Small intestine (tissue), 7 donors: ENCODE results near the gene BUB1. TPM values are rescaled to one million over a fixed set of nuclear protein-coding genes. Genes with fewer than 3 reads are reported as not detected.
"Not testable (repeated sequence)": the region's sequence is repeated elsewhere in the genome, so short reads cannot be mapped to it uniquely, and the experiment has no call there.

Experiments used
- DNase-seq, 2 donors: peaks; one replicate each; pipeline versions ENCODE4 v3.0.0 to v3.0.0-alpha.2; 2013
- FAIRE-seq: peaks from 2 replicates; lab custom pipeline; 2012; peaks lifted over from hg19 to GRCh38; lab: Jason Lieb, UNC
- H3K27ac ChIP-seq, 3 donors: one replicate each; pipeline ENCODE4 v1.5.1; 2013; ENCODE audit warnings: low read length in 2 of 3, mild to moderate bottlenecking in 2 of 3, control low read depth in 1 of 3, inconsistent platforms in 1 of 3, low read depth in 1 of 3, moderate library complexity in 1 of 3
- H3K27me3 ChIP-seq, 3 donors: one replicate each; pipeline ENCODE4 v1.6.1; 2013; ENCODE audit warnings: low read length in 3 of 3, inconsistent platforms in 1 of 3; ENCODE audit not compliant: control insufficient read depth in 3 of 3, insufficient read depth in 3 of 3
- H3K36me3 ChIP-seq, 3 donors: one replicate each; pipeline ENCODE4 v1.6.1; 2013; ENCODE audit warnings: low read length in 3 of 3, inconsistent platforms in 1 of 3, low read depth in 1 of 3, mild to moderate bottlenecking in 1 of 3, moderate library complexity in 1 of 3; ENCODE audit not compliant: control insufficient read depth in 3 of 3, insufficient read depth in 2 of 3
- H3K4me1 ChIP-seq, 3 donors: one replicate each; pipeline ENCODE4 v1.6.1; 2013; ENCODE audit warnings: low read length in 2 of 3, inconsistent platforms in 1 of 3, low read depth in 1 of 3, mild to moderate bottlenecking in 1 of 3, moderate library complexity in 1 of 3; ENCODE audit not compliant: control insufficient read depth in 3 of 3, insufficient read depth in 2 of 3
- H3K4me3 ChIP-seq, 3 donors: one replicate each; pipeline ENCODE4 v1.5.1; 2013; ENCODE audit warnings: low read length in 3 of 3, control low read depth in 1 of 3, inconsistent platforms in 1 of 3, low read depth in 1 of 3, mild to moderate bottlenecking in 1 of 3, moderate library complexity in 1 of 3
- H3K9me3 ChIP-seq, 2 donors: one replicate each; pipeline ENCODE4 v1.6.1; 2013; ENCODE audit warnings: low read depth in 1 of 2, low read length in 1 of 2; ENCODE audit not compliant: control insufficient read depth in 2 of 2, insufficient read depth in 1 of 2
- WGBS, 3 donors: extraction: QIAGEN DNeasy Blood & Tissue Kit; methylation state at CpG; one replicate each; pipeline ENCODE4 v1.1.7; 2013; 5-methylcytosine and 5-hydroxymethylcytosine counted together
- polyA plus RNA-seq, 4 donors: library from polyadenylated mRNA; stranded (reverse) in 3 of 4; unstranded in 1 of 4; fragments of 200-250 nt in 3 of 4; fragments of 120-200 nt in 1 of 4; gene quantifications; one replicate each; pipeline versions ENCODE4 v1.2.1 to v1.2.3, GENCODE V29; 2013
- donor health status: healthy with polysubstance abuse.
- donor health status: control.
- donor health status: control.
- donor health status: Bipolar disorder and iron deficiency.
- donor health status: healthy.

BUB1 gene
- polyA plus RNA-seq, 4 donors, result 0.45 to 20.2 (median 6.9) TPM

GRCh38 chr2:110610613-110611250 is 67.1 kb downstream of the BUB1 start:
- 0 to 1% (median 0%) methylated on average over 5 to 51 of the region's 94 CpGs for WGBS, 3 donors

GRCh38 chr2:110609843-110610612 is 67.8 kb downstream of the BUB1 start:
- not testable (repeated sequence) for FAIRE-seq, H3K4me3 ChIP-seq, DNase-seq, H3K4me1 ChIP-seq, H3K36me3 ChIP-seq, H3K9me3 ChIP-seq, H3K27me3 ChIP-seq, H3K27ac ChIP-seq
- WGBS, 3 donors, result 2 to 4% (median 3%) methylated on average over 5 to 26 of the region's 45 CpGs

More at GRCh38 chr2:110610613-110611250, 67.1 kb downstream of the BUB1 start:
- not testable (repeated sequence) for DNase-seq, H3K27ac ChIP-seq, H3K27me3 ChIP-seq, FAIRE-seq, H3K9me3 ChIP-seq, H3K36me3 ChIP-seq, H3K4me1 ChIP-seq
- H3K4me3 ChIP-seq, result peak overlapping the region in 1 of 3 donors; percentile 28

DNA sequence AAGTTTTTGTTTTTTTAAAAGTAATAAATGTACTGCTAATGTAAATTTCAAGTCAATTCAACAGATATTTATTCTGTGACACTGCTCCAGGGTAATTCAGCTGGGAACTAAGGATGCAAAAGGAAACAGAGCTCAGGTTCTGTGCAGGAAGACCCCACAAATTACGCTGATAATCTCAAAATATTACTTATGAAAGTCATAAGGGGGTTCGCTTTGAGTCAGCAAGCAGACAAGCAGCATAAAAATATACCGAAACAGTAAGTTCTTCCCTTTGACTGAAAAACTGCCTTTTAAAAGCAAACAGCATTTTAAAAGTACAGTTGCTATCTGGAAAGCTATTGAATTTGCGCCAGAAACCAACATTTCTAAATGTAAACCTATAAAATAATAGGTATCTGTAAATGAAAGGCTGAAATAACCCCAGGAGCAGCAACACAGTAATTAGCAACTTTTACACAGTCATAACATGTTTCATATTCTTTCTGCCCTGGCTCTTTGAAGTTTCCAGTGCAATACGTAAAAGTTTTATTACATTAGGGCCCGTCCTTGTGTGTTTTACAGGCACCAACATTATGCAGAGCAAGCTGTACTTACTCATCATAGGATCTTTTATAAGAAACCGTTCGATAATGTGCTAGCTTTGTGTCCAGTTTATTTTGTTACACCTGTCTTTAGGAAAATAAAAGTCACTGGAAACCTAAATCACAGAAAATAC is 68.9 kb downstream of the BUB1 start:
- not testable (repeated sequence) for H3K4me1 ChIP-seq, H3K36me3 ChIP-seq, H3K4me3 ChIP-seq, FAIRE-seq, DNase-seq, H3K9me3 ChIP-seq, H3K27ac ChIP-seq, H3K27me3 ChIP-seq
- WGBS, 3 donors, result no CpG with 5 or more reads among the region's 8 CpGs

GRCh38 chr2:110605057-110605456 is 72.8 kb downstream of the BUB1 start:
- H3K4me3 ChIP-seq, DNase-seq, H3K4me1 ChIP-seq, H3K27me3 ChIP-seq, H3K36me3 ChIP-seq, H3K9me3 ChIP-seq, H3K27ac ChIP-seq, FAIRE-seq: not testable (repeated sequence)
- 64 to 71% (median 66%) methylated on average over 6 to 8 of the region's 12 CpGs for WGBS, 3 donors

- H3K9me3 ChIP-seq, H3K4me1 ChIP-seq, FAIRE-seq, H3K27ac ChIP-seq, DNase-seq, H3K36me3 ChIP-seq, H3K4me3 ChIP-seq, H3K27me3 ChIP-seq: not testable (repeated sequence)
- WGBS, 3 donors, result no CpG with 5 or more reads among the region's 8 CpGs
Measured at GRCh38 chr2:110603917-110604591, 73.8 kb downstream of the BUB1 start.

DNA sequence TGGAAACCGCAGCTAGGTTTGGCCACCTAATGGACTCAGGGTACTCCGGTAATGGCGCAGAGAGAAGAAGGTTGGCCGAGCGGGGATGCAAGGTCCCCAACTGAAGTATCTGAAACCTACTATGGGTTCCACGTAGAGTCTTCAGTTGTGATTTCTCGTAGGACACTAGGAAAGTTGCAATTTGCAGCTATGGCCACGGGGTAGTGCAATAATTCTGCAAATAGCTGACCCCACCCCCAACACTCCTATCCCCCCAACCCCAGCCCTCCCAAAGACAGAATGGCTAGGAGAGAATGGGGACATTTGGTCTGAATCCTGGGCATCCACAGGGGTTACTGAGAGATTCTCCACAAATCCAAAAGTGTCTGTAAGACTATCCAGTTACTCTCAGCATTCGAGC is 75.7 kb downstream of the BUB1 start:
- not testable (repeated sequence) for H3K4me1 ChIP-seq, H3K9me3 ChIP-seq, DNase-seq, H3K36me3 ChIP-seq, H3K4me3 ChIP-seq, FAIRE-seq, H3K27me3 ChIP-seq, H3K27ac ChIP-seq
- 93 to 94% (median 93%) methylated on average over 5 of the region's 9 CpGs for WGBS, 3 donors

GRCh38 chr2:110591973-110592372 is 85.9 kb downstream of the BUB1 start:
- H3K4me1 ChIP-seq, DNase-seq, H3K27ac ChIP-seq, H3K27me3 ChIP-seq, H3K4me3 ChIP-seq, FAIRE-seq, H3K9me3 ChIP-seq, H3K36me3 ChIP-seq: not testable (repeated sequence)
- WGBS, 3 donors, result no CpG with 5 or more reads among the region's 2 CpGs

DNA sequence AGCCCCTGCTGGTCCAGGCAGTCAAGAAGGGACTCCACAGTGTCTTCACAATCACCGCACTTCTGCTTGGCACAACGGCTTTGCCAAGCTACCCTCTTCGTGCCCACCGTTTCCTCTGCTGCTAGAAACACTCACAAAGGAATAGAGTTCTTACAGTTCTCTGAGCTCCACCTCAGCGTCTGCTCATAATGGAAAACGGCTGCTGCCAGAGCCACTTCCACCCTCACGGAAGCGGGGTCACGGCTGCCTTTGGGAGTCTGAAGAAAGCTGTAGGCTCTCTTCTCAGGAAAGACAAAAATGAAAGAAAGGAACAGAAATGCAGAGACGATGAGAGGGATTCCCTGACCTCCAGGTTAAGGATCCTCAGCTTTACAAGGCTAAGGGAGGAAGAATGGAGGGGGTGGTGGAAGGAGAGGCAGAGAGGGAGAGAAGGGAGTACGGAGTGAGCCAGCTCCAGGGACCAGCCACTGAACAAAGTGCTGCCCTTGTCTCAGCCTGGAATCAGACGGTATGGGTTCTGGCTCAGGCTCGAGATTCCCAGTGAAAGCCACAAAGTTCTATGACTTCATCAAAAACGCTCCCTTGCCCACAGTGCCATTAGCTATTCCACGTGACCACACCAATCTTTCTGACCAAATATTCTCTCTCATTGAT is 88.1 kb downstream of the BUB1 start:
- H3K4me1 ChIP-seq, H3K27ac ChIP-seq, H3K9me3 ChIP-seq, FAIRE-seq, H3K27me3 ChIP-seq, DNase-seq, H3K36me3 ChIP-seq, H3K4me3 ChIP-seq: not testable (repeated sequence)
- WGBS, 3 donors, result no CpG with 5 or more reads among the region's 15 CpGs
